ENCODE data around the gene ATP8A2.

The ATP8A2 gene

DNA sequence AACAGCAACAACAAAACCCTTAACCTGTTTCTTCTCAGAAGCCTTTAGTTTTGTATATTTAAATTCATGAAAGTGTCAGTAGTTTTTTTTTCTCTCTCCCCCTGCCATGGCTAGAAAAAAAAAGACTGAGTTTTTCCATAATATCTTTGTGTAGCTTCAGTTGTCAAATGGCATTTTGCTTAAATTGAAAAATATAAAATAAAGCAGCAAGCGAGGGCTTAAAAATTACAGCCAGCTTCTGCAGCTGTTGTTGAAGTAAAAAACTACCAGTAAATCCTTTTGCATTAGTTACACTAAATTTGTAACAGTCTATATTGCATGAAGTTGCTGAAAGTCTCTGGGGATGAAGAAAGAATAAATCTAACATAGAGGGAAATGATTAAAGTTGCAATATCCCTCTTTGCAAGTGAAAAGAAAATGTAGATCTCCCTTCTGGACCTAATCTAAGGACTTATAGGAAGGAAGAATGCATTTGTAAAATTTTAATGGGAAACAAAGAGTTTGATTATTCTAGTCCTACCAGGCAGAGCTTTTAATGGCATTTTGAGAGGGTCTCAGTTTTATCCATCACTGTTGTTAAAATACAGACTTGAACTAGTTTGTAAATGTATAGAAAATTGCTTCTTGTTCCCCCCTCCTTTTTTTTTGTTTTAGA lies 215.7 kb downstream of the ATP8A2 start:
- TF ChIP-seq, protein P1, sequence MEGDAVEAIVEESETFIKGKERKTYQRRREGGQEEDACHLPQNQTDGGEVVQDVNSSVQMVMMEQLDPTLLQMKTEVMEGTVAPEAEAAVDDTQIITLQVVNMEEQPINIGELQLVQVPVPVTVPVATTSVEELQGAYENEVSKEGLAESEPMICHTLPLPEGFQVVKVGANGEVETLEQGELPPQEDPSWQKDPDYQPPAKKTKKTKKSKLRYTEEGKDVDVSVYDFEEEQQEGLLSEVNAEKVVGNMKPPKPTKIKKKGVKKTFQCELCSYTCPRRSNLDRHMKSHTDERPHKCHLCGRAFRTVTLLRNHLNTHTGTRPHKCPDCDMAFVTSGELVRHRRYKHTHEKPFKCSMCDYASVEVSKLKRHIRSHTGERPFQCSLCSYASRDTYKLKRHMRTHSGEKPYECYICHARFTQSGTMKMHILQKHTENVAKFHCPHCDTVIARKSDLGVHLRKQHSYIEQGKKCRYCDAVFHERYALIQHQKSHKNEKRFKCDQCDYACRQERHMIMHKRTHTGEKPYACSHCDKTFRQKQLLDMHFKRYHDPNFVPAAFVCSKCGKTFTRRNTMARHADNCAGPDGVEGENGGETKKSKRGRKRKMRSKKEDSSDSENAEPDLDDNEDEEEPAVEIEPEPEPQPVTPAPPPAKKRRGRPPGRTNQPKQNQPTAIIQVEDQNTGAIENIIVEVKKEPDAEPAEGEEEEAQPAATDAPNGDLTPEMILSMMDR (IDR thresholded peaks at IDR 0.05; ENCODE audit: low read depth, low read length), result no peak
- no peak for DNase-seq (ENCODE audit: extremely low read depth, low read depth)

DNA sequence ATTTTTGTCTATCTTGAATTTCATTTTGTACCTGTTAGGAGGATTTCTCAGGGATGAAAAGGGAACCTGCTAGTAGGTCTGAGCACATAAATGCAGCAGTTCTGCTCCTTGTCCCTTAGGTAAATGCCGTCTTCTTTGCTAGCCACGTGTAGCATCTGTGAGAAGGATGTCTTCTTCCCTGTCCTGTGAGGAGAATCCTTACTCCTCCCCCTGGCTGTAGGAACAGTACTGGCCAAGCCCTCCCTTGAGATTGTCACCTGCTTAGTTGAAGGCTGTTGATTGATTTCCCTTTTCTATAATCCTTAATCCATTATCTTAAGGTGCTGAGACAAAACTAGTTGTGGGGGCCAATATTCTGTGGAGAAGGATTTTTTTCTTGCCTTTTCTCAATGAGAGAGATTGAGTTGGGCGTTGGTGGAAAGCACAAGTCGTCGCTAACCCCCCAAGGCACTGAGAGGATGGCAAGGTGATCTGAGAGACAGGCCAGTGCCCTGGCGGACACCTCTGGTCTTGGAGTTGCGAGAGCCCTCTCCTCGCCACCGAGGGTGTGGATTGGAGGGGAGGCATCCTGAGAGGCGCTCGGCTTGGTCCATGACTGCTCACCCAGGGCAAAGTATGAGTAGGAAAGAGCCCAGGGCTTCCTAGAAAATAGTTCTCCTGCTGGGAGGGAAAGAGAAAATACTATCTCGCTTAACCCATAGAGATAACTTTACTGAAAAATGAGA lies 216.7 kb downstream of the ATP8A2 start:
- DNase-seq (ENCODE audit: extremely low read depth, low read depth), result no peak

DNA sequence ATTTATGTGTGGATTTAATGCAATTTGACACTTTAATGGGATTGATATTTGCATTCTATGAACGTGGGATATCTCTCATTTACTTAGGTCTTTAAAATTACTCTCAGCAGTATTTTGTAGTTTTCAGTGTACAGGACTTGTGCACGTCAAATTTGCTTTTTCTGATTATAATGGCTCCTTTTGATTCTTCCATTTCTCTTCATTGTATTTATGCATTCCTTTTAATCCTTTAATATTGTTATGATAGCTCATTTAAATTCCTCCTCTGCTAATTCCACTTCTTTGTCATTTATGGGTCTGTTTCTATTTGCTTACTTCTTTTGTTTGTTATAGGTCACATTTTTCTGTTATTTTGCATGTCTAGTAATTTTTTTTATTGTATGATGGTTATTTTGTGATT lies 226.6 kb downstream of the ATP8A2 start:
- DNase-seq (ENCODE audit: extremely low read depth, low read depth), result no peak

More for the DNA sequence above, 216.7 kb downstream of the ATP8A2 start:
- TF ChIP-seq, protein P1 (IDR thresholded peaks at IDR 0.05; ENCODE audit: low read depth, low read length), result no peak

DNA sequence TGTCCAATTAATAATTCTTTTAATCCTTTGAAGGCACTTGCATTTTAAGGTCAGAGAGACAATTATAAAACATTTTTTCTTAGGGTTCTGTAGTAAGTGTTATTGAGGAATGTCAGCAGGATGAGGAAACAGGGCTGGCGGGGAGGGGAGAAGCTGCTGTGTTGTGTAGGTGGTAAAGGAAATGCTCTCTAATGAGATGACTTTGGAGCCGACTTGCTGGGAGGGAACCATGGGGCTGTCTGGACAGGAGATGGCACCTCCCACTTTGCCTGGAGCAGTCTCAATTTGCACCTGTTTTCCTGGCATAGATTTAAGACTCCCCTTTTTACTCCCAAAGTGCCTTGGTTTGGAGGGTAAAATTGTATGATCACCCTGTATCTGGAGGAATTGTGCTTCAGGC lies 230.4 kb downstream of the ATP8A2 start:
- DNase-seq (ENCODE audit: extremely low read depth, low read depth), result no peak
- TF ChIP-seq, protein P1 (IDR thresholded peaks at IDR 0.05; ENCODE audit: low read depth, low read length), result no peak

More for the DNA sequence above, 226.6 kb downstream of the ATP8A2 start:
- TF ChIP-seq, protein P1 (IDR thresholded peaks at IDR 0.05; ENCODE audit: low read depth, low read length), result no peak

DNA sequence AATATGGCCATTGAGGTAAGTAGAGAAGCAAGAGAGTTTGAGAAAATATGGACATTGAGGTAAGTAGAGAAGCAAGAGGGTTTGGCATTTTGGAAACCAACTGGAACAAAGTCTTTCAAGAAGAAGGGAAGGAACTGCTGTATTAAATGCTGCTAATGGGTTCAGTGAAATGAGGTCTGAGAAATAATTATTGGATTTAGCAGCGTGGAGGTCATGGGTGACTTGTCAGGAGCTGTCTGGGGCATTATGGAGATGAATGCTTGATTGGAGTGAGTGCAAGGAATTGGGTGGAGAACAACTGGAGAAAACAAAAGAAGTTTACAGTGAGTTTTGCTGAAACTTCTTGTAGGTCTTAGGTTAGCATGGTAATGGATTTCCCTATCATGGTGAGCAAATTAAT lies 232.3 kb downstream of the ATP8A2 start:
- no peak for DNase-seq (ENCODE audit: extremely low read depth, low read depth)
- TF ChIP-seq, protein P1 (IDR thresholded peaks at IDR 0.05; ENCODE audit: low read depth, low read length), result no peak

DNA sequence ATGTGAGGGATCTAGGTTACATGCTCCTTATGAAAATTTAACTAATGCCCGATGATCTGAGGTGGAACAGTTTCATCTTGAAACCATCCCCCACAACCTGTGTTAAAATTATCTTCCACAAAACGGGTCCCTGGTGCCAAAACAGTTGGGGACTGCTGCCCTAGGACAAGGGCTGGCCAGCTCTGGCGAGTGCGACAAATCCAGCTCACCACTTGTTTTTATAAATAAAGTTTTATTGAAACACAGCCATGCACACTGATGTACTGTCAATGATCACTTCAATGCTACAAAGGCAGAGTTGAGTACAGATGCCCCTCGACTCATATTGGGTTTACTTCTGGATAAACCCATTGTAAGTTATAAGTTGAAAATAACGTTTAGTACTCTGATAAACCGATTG lies 235.3 kb downstream of the ATP8A2 start:
- TF ChIP-seq, protein P1 (IDR thresholded peaks at IDR 0.05; ENCODE audit: low read depth, low read length), result no peak
- DNase-seq (ENCODE audit: extremely low read depth, low read depth), result no peak

DNA sequence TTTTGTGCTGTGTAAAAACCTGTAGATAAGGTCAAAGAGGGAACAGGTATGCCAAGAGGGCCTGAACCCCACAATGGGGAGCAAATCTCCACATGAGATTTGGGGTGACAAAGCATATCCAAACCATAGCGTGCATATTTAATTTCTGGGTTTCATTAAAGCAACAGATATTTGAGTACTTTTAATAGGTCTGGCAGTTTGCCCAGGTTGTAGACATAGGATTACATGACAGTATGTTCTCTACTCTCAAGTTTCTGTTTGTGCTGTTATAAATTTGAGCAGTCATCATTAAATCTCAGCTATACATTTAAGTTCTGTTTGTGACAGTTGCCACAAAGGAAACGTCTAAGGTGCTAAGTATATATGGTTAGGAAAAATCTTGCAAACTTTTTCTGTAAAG lies 236.4 kb downstream of the ATP8A2 start:
- DNase-seq (ENCODE audit: extremely low read depth, low read depth), result no peak

More for the DNA sequence above, 236.4 kb downstream of the ATP8A2 start:
- TF ChIP-seq, protein P1 (IDR thresholded peaks at IDR 0.05; ENCODE audit: low read depth, low read length), result no peak
